Dendritic cell treated with granulocyte-macrophage colony-stimulating factor and Interleukin-4, amounts not matched to agents 40 ng/mL and 50 ng/mL, for 4 days (primary cell): ENCODE data around the gene KCTD2.

Experiments used
- H3K27ac Mint-ChIP-seq: one replicate; pipeline ENCODE4 v1.8.0; 2022; ENCODE audit warnings: mild to moderate bottlenecking, mixed read lengths
- H3K27me3 Mint-ChIP-seq: one replicate; pipeline ENCODE4 v1.8.0; 2022; ENCODE audit warnings: mild to moderate bottlenecking, mixed read lengths
- H3K36me3 Mint-ChIP-seq: one replicate; pipeline ENCODE4 v1.8.0; 2022; ENCODE audit warnings: low read depth, mixed read lengths
- H3K4me1 Mint-ChIP-seq: one replicate; pipeline ENCODE4 v1.8.0; 2022; ENCODE audit warnings: low read depth, mixed read lengths
- H3K4me3 Mint-ChIP-seq: one replicate; pipeline ENCODE4 v1.8.0; 2022; ENCODE audit warnings: mild to moderate bottlenecking, moderate library complexity, mixed read lengths
- H3K9me3 Mint-ChIP-seq: one replicate; pipeline ENCODE4 v1.8.0; 2022; ENCODE audit warnings: mixed read lengths
- intact Hi-C: fragments of 100-400 bp; cut with micrococcal nuclease; formaldehyde crosslinking; loops from one replicate; pipeline ENCODE4 v1.15.0; 2022

Gene KCTD2

DNA sequence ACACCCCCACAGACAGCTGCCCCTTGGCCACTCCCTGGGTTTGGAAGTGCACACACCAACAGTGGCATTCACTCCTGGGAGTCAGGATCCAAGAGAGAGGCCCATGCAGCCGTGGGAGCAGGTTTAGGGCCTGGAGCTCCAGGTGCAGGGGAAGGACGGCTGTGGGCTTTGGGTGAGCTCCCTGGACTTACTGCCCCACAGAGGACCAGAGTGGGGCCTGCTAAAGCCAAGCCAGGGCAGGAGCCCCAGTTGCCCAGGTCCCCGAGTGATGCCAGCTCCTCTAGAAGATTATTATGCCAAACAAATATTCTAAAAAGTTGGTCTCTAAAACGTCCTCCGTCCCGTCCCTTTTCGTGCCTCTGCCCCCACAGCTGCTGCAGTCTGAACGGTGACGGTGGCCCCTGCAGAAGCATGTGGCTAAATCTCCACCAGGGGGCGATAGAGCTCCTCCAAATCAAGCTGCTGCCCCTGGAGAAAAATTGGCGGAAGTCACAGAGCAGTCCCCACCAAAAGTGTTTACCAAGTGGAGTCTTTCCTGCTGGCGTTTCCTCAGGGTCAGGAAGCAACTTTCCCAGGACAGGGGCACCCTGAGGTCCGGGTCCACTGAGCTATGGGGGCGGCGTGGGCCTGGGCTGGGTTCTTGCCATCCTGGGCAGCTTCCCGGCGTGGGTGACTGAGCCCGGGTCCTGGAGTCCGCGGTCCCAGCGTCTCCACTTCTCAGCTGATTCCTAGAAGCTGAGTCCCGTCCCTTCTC lies 67.0 kb downstream of the KCTD2 start:
- Mint-ChIP-seq H3K27ac (peak overlapping the region; percentile 90), H3K4me3 (peak overlapping the region; percentile 76), H3K27me3 (peaks cover 2% of the 10 kb centered on the region), H3K9me3 (no peaks in the 10 kb centered on the region), H3K36me3 (peaks cover 63% of the 10 kb centered on the region), H3K4me1 (peaks cover 80% of the 10 kb centered on the region)
- intact Hi-C loops: loop anchor here (1.0 to 5.0 kb wide), 3 partner anchors 17 to 58 kb away; partner anchors contain the start of gene NT5C

- Mint-ChIP-seq H3K27me3 (no peaks in the 10 kb centered on the region), H3K4me1 (peaks cover 78% of the 10 kb centered on the region), H3K27ac (peak overlapping the region; percentile 90), H3K9me3 (no peaks in the 10 kb centered on the region), H3K4me3 (peak overlapping the region; percentile 76), H3K36me3 (peaks cover 66% of the 10 kb centered on the region)
- intact Hi-C loops: loop anchor here (1.0 to 5.0 kb wide), 4 partner anchors 16 to 58 kb away; partner anchors contain the start of genes JPT1 and NT5C
Measured at GRCh38 chr17:75114552-75115314, 67.7 kb downstream of the KCTD2 start.
